ENCODE measurements around the gene DHRS7C. TPM values are rescaled to one million over a fixed set of nuclear protein-coding genes. Genes with fewer than 3 reads are reported as not detected.
"Not testable (repeated sequence)": the region's sequence is repeated elsewhere in the genome, so short reads cannot be mapped to it uniquely, and the experiment has no call there.

DHRS7C gene
- total and polyA plus RNA-seq, 8 donors: not detected

DNA sequence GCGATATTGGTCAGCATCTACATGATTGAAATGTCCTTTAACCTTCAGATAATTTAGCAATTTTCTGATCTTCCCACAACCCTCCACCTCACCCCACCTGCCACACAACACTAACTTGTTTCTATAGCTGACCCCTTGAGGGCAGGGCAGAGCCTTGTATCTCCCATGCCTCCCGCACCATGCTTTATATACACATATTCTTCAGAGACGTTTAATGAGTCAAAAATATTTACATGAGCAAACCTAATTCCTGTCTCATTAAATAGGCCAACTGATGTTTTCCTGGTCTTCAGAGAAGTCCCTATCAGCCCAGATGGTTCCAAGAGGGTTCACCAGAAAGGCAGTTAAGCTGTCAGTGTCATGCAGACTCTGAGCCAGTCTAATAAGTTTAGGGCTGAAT lies 6.6 kb upstream of the DHRS7C start:
- no peaks in the 10 kb centered on the region for H3K4me1 ChIP-seq
- no peak overlapping the region for H3K27ac ChIP-seq
- no peak for DNase-seq
- no peak for ATAC-seq
- H3K27me3 ChIP-seq: peaks cover 0 to 24% (median 0%) of the 10 kb centered on the region in 4 donors
- no peaks in the 10 kb centered on the region for H3K9me3 ChIP-seq
- TF ChIP-seq, protein P1, sequence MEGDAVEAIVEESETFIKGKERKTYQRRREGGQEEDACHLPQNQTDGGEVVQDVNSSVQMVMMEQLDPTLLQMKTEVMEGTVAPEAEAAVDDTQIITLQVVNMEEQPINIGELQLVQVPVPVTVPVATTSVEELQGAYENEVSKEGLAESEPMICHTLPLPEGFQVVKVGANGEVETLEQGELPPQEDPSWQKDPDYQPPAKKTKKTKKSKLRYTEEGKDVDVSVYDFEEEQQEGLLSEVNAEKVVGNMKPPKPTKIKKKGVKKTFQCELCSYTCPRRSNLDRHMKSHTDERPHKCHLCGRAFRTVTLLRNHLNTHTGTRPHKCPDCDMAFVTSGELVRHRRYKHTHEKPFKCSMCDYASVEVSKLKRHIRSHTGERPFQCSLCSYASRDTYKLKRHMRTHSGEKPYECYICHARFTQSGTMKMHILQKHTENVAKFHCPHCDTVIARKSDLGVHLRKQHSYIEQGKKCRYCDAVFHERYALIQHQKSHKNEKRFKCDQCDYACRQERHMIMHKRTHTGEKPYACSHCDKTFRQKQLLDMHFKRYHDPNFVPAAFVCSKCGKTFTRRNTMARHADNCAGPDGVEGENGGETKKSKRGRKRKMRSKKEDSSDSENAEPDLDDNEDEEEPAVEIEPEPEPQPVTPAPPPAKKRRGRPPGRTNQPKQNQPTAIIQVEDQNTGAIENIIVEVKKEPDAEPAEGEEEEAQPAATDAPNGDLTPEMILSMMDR (IDR thresholded peaks at IDR 0.05): no peak
- intact Hi-C loops (cut with DNase I): no loop called here
- no peaks in the 10 kb centered on the region for H3K36me3 ChIP-seq
- 59 to 64% methylated on average over 3 of the region's 3 CpGs for WGBS, 2 donors
- H3K4me3 ChIP-seq: no peak overlapping the region
- FAIRE-seq: no peak

DNA sequence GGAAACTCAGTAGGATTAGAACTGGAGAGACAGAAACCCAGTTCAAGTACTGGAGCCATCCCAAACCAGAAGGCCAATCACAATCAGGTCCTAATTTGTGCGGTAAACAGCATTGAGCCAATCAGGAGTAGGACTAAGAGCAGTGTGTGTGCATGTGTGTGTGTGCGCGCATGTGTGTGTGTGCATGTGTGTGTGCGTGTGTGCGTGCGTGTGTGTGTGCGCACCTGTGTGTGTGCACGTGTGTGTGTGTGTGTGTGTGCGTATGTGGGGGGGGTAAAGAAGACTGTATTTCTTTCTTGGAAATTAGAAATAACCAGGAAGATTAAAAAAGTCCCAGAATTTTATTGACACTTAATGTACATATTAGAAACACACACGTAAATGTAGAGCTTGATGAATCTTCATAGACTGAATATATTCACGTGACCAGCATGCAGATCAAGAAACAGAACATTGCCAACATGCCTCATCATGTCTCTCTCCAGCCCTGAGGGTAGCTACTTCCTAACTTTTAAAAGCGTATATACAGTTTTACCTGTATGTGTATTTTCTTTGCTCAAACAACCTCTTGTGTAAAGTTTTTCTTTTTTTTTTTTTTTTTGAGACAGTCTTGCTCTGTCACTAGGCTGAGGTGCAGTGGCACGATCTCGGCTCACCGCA lies 919 bp upstream of the DHRS7C start:
- Histone ChIP-seq H3K36me3 (no peaks in the 10 kb centered on the region), H3K27ac (no peak overlapping the region), H3K4me1 (no peaks in the 10 kb centered on the region), H3K27me3 (no peaks in the 10 kb centered on the region), H3K4me3 (no peak overlapping the region), H3K9me3 (no peaks in the 10 kb centered on the region)
- ATAC-seq (no peak), DNase-seq (no peak), FAIRE-seq (no peak)
- intact Hi-C loops (cut with DNase I): loop anchor here in 1 of 3 donors (2.0 kb wide), 1 partner anchor 18 kb away; no protein-coding TSS in a partner anchor
- TF ChIP-seq, protein P1 (IDR thresholded peaks at IDR 0.05): no peak
- WGBS, 2 donors: 84 to 92% methylated on average over 15 of the region's 15 CpGs

DNA sequence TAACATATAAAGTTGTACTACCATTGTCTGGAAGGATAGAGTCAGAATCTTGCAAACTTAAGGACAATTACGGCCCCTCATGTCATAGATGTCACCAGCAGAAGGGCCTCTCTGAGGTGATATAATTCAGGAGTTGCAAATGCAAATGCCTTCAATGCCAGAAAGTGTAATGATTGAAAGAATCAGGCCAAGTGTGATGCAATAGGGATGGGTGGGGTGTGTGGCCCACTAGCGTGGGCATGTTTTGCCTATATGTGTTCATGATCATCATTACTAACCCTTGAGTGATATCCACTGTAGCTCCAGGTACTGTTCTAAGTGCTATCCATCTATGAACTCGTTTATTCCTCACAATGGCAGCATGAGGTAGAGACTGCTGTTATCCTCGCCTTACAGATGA lies 1.1 kb downstream of the DHRS7C start:
- no peaks in the 10 kb centered on the region for H3K27me3 ChIP-seq
- no peak overlapping the region for H3K27ac ChIP-seq
- TF ChIP-seq, protein P1 (IDR thresholded peaks at IDR 0.05): no peak
- no peaks in the 10 kb centered on the region for H3K9me3 ChIP-seq
- ATAC-seq: no peak
- FAIRE-seq: no peak
- H3K4me3 ChIP-seq: no peak overlapping the region
- WGBS, 2 donors: 58 to 61% methylated on average over 4 of the region's 4 CpGs
- no peaks in the 10 kb centered on the region for H3K36me3 ChIP-seq
- intact Hi-C loops (cut with DNase I): no loop called here
- H3K4me1 ChIP-seq: no peaks in the 10 kb centered on the region
- DNase-seq: no peak

DNA sequence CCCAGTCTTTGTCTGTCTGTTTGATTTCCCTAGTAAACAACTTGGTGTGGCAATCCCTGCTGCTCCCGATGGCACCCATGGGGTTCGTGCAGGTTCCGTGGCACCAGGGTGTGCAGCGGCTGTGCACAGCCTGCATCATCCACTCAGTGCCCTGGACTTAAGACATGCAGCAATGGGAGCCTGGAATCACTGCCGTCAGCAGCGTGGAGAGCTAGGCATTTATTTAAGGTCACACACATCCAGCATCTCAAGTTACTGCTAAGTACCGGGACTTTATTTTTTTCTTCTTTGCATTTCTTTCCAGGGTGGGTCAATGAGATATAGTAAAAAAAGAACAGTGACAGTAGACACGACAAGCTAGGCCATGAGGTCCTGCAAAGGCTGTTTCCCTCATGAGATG lies 2.8 kb downstream of the DHRS7C start:
- H3K27ac ChIP-seq: no peak overlapping the region
- DNase-seq (no peak), ATAC-seq (no peak), FAIRE-seq (no peak)
- H3K9me3 ChIP-seq: no peaks in the 10 kb centered on the region
- H3K4me3 ChIP-seq: no peak overlapping the region
- no peaks in the 10 kb centered on the region for H3K4me1 ChIP-seq
- intact Hi-C loops (cut with DNase I): no loop called here
- H3K27me3 ChIP-seq: no peaks in the 10 kb centered on the region
- 62 to 66% methylated on average over 8 of the region's 8 CpGs for WGBS, 2 donors
- TF ChIP-seq, protein P1 (IDR thresholded peaks at IDR 0.05): no peak
- H3K36me3 ChIP-seq: no peaks in the 10 kb centered on the region

DNA sequence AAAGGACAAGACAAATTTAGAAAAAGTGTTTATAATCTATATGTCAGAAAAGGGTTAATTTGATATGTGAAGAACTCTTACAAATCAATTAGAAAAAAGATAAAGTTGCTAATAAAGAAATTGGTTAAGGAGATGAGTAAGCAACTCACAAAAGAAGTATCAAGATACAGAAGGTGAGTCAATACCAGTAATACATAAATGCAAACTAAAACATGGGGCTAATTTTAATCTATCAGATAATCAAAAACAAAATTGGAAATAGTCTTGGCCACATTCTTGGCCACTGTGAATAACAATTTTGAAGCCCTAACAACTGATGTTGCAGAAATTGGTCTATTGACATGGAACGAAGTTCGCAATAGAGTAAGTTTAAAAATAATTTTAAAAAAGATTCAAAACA lies 6.8 kb downstream of the DHRS7C start:
- WGBS, 2 donors: 84 to 89% methylated on average over 2 of the region's 2 CpGs
- no peak for FAIRE-seq

DNA sequence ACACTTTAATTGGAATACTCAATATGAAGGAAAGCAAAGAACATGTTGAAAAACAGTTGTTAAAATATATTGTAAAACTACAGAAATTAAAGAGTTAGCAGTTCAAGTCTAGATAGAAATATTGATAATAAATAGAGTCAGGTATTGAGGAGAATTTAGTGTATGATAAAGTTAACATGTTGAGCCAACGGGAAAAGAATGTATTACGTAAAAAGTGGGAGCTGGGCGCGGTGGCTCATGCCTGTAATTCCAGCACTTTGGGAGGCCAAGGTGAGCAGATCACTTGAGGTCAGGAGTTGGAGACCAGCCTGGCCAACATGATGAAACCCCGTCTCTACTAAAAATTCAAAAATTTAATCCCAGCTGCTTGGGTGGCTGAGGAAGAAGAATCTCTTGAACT lies 7.9 kb downstream of the DHRS7C start:
- H3K4me3 ChIP-seq; H3K27ac ChIP-seq; H3K9me3 ChIP-seq; ATAC-seq; DNase-seq; H3K4me1 ChIP-seq; H3K36me3 ChIP-seq; intact Hi-C loops (cut with DNase I); FAIRE-seq: not testable (repeated sequence)
- H3K27me3 ChIP-seq: peaks cover 0 to 12% (median 2%) of the 10 kb centered on the region in 4 donors
- WGBS, 2 donors: 75 to 89% methylated on average over 5 of the region's 5 CpGs

More for the DNA sequence above, 6.8 kb downstream of the DHRS7C start:
- Histone ChIP-seq H3K27me3 (peaks cover 0 to 12% (median 2%) of the 10 kb centered on the region in 4 donors), H3K27ac (no peak overlapping the region), H3K4me3 (no peak overlapping the region), H3K4me1 (no peaks in the 10 kb centered on the region), H3K9me3 (no peaks in the 10 kb centered on the region), H3K36me3 (no peaks in the 10 kb centered on the region)
- no peak for ATAC-seq
- TF ChIP-seq, protein P1 (IDR thresholded peaks at IDR 0.05): no peak
- intact Hi-C loops (cut with DNase I): no loop called here
- DNase-seq: no peak

All from pancreas (tissue), 10 donors.